NCI-H446 treated with DMSO at 0.1 percent for 48 hours (cell line): ENCODE measurements around the gene SLC25A13.
A peak's percentile ranks its signal among the peaks of the same experiment; 100 is the strongest.

ENCODE experiments used
- DNase-seq: peaks from one replicate; lab custom pipeline; 2025; lab: John Stamatoyannopoulos, UW

Gene SLC25A13

DNA sequence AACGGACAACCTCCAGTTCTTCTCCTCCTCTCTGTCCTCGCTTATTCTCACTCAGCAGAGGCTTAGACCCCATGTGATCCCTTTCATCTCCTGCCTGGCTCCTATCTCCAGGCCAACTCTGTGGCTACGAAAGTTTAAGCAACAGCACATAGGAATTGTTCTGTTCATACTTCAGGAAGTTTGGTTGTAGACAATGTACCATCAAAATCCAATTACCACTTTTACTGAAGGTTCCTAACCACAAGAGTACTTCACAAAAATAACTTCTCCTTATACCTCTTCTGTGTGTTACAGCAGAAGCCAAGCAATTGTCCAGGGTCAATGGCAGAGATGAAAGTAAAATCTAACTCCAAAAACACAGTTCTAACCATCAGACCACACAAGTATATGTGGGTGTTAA is 80.0 kb downstream of the SLC25A13 start:
- no peak for DNase-seq

DNA sequence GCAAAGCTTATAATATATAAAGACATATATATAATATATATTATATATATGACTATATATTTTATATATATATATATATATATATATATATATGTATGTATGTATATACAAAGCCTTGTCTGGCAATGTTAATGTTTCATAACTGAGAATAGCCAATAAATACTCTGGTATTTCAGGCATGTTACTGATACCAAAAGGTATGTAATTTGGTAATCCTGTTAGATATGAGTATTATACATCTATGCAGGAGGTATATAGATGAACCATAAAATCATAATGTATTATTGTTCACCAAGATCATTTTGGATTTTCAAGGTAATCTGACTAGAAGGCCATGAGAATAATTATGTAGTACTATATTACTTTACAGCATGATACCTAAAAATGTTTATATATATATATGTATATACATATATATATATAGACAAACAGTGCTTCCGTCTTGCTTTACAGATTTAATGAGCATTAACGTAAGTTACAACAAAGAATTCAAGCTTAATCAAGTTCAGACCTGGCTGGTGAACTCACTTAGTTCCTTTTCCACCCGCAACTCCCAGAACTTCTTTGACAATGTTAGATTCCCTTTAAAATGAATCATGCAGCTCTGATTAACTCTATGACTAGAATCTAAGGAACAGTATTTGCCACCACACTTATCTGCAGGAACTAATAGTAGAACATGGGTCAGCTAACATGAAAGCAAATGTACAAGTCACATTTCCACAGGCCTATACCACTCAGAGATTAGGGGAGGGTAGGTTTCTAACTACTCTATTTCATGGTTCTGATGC is 82.7 kb downstream of the SLC25A13 start:
- DNase-seq: no peak

DNA sequence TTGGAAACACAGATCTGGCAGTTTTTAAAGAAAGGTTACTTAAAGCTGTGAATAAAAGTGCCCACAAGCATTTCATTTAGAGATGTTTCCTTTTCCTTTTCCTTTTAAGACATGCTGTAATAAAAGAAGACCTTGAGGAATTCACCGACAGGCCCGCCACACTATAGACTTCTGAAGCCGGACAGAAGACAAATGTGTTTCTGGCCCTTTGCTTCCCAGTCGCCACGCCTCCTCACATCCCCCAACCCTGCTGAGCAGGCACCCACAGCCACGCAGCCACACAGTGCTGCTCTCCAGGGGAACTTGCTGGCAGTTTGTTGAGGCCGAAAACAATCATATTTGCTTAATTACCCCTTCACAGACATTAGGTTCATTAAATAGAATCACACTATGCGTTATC is 83.4 kb downstream of the SLC25A13 start:
- DNase-seq: no peak

DNA sequence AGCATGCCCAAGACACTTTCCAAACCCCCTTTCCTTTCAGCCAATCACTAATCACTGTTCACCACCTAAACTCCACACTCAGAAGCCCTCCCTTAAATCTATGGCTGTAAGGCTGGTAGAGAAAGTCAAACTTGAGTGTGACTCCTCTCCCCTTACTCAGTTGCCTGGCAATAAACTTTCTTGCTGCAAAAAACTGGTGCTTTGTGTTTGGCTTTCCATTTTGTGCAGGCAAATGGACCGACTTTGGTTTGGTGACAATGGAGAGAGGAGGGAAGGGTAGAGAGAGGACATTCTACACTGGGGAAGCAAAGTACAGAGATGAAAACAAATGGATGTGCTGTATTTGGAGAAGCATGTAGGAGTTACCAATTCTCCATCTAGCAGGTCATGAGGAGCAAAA is 84.9 kb downstream of the SLC25A13 start:
- DNase-seq: no peak

DNA sequence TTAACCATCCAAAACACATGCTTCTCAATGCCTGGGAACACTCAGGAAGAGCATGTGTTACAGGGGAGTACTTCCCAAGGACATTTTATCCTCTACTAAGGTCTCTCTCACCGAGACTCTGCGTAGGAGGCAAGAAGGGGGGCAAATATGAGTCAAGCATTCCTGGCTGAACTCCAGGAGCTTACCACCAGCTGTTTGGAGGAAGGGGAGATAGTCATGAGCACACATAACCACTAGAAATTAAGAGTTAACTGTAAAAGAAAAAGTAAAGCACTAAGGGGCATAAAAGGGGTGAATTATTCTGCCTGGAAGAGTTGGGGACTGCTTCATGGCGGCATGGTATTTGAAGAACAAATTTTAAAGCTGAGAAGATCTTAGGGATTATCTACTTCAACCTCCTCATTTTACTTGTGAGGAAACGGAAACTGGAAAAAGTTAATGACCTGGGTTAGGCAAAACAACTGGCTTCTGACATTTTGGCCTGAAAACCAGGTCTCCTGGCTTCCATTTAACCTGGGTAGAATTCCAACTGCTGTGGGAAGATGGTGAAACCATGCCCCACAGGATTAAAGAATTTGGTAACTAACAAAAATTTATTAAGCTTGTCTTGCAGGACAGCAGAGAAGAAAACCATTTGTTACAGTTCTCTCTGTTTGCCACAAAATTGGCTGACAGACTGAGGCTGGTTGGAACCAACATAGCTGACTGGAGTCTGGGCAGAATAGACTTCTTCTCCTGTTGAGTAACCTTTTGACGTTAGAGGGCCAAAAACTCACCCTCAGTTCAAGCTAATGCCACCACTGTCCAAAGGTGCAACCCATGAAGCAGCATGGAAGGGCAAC is 85.5 kb downstream of the SLC25A13 start:
- DNase-seq: peak; percentile 55

DNA sequence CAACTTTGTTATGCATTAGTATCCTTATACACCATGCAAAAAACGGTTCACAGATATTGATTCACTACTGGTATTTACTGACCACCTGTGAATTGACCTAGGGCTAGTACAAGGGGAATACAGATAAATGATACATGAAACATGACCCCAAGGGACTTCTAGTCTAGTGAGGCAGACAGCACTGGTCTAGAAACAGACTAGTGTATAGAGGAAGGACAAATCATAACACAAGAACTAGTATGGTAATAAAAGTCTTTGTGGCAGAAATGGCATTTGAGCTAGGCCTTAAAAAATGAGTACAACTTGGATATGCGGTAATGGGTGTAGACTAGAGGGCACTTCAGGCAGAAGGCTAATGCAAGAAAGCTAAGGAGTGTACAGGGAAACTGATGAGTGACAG is 86.6 kb downstream of the SLC25A13 start:
- DNase-seq: no peak

DNA sequence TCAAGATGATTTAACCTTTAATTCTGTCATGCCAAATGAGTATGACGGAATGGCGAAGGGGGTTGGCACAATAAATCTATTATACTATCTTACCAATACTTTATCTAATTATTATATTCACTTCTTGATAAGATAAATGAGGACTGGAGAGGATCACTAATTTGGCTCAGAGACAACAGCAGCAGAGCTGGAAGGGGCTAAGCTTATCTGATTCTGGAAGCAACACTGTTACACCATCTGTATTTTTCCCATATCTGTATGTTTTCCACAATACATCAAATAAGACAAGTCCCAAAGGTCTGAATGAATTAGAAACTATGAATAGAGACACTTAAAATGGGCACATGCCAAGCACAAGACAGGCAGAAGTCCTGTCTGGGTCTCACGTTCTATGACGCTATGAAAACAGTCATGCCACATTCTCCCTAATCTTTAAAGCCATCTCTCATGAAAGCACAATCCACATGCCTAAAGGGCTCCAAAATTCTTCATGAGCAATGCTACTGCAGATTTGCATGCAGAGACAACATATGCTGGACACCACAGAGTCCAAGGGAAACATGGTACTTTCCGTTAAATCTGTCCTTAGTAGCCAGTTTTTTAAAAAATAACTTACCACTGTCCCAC is 88.3 kb downstream of the SLC25A13 start:
- no peak for DNase-seq

DNA sequence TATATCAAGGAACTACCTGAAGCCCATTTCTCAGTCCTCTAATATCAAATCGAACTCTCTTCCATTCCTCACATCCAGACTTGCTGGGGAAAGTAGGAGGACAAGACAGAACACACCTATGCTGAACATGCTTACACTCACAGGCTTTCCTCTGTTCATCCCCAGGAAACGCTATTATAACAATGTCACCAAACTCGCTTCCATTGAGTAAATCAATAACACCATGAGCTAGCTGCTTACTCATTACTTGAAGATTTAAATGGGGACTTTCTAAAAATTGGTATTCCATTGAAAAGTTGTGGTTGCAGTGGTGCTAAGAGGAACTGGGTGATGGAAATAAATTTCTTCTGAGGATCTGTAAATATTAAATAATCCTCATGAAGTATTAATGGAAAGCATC is 88.8 kb downstream of the SLC25A13 start:
- no peak for DNase-seq

DNA sequence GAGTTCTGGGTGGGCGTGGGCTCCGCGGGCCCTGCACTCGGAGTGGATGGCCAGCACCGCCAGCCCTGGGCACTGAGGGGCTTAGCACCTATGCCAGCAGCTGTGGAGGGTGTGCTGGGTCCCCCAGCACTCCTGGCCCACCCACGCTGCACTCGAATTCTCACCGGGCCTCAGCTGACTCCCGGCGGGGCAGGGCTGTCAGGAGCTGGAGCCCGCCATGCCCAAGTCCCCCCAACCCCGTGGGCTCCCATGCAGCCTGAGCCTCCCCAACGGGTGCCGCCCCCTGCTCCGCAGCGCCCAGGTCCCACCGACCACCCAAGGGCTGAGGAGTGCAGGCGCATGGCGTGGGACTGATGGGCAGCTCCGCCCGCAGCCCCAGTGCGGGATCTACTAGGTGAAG is 93.1 kb downstream of the SLC25A13 start:
- DNase-seq: no peak

DNA sequence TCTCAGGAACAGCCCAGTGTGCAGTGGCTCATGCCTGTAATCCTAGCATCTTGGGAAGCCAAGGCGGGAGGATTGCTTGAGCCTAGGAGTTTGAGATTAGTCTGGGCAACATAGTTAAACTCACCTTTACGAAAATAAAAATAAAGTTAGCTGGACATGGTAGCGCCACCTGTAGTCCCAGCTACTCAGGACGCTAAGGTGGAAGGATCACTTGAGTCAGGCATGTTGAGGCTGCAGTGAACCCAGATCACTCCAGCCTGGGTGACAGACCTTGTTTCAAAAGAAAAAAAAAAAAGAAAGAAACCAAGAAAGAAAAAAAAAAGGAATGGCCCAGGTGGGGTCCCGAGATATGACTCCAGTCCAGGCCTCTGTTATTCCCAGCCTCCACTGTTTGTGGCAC is 96.6 kb downstream of the SLC25A13 start:
- DNase-seq: no peak

DNA sequence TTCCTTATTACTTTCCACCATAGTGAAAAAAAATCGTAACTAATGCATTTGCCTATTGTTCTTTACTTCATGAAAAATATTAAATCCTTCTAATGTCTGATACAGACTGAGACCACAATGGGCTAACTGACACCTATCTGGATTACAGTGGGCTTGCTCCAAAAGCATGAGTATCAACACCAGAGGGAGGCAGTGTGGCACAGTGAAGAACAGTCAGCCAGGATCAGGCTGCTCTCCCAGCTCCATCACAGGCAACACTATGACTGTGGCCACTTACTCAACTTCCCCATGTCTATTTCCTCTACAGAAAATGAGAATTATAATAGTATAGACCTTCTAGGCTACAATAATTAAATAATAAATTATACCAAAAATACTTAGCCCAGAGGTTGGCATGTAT is 97.2 kb downstream of the SLC25A13 start:
- no peak for DNase-seq

DNA sequence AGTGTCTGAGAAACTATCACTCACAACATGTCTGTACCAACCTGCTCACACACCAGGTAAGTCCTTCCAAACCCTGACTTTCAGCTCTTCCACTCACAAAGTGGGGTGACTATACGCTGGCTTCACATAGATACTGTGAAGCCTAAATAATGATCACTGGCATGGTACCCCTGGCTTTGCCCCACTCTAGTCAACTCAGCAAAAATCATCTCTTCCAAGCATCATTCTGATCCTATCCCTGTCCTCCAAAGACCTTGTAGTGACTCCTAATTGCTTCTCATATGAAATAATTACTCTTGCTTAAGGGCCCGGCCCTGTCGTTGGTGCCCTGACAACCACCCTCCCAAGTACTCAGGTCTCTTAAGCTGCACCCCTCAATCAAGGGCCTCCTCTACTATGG is 97.8 kb downstream of the SLC25A13 start:
- DNase-seq: no peak

DNA sequence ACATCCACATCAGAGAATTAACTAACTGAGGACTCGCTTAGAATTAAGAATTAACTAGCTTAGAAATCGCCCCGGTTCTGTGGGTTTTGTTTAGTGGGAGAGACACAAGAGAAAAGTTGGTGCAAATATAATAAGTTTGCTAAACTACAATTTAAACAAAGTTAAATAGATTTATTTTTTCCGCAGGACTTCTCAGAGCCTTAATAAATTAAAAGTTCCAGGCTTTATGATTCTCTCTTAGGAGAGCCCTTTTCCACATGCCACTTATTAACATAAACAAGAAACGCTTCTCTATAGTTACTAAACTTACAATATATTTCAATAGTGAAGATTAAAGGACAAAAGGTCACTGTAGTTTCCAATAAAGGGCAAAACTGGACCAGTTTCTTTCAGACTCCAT is 100.0 kb downstream of the SLC25A13 start:
- DNase-seq: no peak

DNA sequence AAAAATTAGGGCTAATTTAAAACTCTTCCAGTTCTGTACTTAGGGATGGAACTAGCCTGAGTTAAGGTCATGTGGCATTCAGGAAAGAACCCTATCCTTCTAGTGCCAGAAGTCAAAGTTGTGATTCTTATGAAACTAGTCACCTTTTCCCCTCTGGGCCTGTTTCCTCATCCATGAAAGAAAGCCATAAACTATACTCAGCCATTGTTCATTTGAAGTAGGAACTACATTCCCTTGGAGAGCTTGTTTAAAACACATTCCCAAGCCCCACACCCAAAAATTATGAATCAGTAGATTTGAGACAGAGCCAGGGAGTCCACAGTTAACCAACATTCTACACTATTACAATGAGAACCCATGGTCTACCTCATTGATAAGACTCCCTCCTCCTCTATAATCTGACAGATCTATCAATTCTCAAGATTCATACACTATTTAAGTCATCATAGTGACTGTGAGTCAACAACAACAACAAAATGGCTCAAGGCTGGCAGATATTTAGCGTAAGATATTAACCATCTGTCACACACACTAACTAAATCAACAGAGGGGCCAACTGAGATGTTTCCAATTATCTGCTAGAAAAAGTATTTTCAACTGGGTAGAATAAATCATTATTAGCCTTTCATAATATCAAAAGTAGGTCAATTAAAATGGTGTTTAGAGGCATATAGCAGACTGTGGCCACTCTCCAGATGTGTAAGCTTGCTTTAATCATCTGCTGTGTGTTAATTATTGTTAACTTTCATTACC is 102.3 kb downstream of the SLC25A13 start:
- peak; percentile 58 for DNase-seq

DNA sequence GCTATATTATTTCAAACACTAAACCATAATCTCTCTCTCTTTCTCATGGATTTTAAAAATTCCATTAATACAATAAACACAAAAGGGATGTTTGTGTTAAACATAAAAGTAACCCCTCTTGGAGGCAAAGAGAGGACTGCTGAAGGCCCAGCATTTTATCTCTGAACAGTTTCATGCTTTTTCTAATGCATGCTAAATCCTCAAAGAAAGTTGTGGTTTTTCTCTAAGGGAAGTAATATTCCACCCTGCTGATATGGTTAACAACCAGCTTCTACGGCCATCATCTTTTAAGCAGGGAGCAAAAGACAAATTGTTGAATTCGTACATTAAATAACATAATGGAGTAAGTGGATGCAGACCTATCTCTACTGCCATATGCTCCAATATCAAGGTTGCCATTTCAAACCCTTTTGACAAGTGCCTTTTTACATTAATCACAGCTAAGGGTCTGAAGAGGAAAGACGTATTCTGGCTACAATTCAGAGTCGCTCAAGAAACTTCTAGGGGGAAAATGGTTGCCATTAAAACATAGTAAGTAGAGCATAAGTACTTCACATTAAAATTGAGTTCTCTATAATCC is 103.1 kb downstream of the SLC25A13 start:
- DNase-seq: no peak

DNA sequence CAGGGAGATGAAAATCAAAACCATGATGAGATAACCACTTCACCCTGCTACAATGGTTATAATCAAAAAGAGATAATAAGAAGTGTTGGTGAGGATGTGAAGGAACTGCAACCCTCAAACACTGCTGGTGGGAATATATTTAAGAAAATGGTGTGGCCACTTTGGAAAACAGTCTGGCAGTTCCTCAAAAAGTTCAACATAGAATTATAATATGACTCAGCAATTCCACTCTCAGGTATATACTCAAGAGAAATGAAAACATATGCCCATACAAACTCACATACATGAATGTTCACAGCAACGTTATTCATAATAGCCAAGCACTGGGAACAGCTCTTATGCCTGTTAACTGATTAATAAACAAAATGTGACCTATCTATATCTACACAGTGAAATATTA is 104.8 kb downstream of the SLC25A13 start:
- no peak for DNase-seq

DNA sequence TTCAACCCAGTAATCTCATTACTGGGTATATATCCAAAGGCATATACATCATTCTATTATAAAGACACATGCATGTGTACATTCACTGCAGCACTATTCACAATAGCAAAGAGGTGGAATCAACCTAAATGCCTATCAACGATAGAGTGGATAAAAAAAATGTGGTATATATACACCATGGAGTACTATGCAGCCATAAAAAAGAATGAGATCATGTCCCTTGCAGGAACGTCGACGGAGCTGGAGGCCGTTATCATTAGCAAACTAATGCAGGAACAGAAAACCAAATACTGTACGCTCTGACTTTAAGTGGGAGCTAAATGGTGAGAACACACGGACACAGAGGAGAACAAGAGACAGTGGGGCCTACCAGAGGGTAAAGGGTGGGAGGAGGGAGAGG is 105.5 kb downstream of the SLC25A13 start:
- DNase-seq: no peak

DNA sequence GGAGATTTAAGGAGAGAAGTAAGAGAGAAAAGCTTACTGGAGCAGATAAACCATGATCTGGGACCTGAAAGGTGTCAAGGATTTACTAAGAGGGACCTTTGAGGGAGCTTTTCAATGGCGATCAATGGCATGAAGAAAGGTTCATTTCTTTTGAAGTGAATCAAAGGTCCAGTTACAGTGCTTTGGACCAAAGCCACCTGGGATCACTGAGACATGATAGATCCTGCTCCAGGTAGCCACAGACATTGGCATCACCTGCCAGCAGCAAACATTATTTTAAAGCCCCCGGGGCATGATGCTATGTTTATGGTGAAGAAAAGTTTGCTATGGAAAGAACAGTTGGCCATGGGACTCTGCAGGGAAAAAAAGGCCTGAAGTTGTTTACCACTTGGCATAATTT is 109.4 kb downstream of the SLC25A13 start:
- DNase-seq: no peak

DNA sequence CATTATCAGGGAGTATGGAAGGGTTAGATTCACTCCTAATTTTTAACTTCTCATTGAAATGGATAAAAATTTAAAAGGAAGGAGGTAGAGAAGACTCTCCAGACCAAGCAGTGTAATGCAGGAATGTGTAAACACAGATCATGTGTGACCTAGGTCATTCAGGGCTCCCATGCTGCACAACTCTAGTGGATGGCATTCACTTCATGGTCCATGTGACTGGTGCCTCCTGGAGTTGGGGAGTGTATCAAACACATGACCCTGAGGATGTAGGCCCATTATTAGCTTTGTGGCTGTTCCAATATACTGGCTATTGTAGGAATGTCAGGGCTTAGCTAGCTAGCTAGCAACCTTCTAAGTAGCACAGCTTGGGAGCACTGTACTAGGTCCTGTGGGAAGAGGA is 109.9 kb downstream of the SLC25A13 start:
- DNase-seq: no peak

DNA sequence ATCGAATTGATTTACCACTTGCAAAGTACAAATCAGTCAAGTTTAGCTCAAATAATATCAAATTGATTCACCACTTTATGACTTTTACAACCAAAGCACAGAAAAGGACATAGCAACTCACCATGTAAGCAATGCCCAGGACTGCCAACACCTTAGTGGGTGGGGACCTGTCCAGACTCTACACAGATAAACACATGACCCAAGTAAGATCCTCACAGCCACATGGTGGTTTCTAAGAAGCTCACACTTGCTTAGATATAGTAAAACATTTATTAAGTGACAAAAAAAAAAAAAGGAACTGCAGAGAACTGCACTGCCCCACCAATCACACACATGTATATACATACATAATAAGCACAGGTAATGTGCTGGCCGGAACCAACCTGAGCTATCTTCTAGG is 116.2 kb downstream of the SLC25A13 start:
- no peak for DNase-seq

DNA sequence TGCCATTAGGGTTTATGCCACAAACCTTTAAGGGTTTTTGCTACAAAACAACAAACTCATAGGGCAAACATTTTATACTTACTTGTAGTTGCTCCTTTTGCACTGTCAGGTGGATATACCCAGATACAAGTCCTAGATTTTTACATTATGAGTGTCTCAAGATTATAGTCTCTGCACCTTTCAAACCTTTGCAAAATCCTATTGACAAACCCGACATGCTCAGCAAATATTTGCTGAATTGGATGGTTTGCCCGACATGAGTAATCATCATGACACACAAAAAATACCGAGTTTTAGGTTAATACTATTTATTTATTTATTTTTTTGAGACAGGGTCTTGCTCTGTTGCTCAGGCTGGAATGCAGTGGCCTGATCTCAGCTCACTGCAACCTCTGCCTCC is 117.3 kb downstream of the SLC25A13 start:
- DNase-seq: no peak

DNA sequence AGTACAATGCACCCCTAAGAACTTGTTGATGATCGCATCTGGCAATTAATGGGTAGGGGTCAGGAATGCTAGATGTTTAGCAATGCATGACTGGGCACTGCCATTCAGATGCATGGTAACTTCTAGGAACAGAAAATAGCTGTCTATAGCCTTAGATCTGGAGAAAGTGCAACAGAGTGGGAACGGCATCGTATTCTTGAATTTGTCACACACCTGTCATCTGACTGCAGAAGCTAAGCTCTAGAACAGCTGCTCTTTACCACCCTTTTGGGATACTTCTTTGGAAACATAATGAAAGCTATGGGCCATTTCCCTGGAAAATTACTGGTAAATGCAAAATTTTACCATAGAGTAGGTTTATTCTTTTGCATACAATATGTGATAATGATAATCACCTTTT is 118.1 kb downstream of the SLC25A13 start:
- DNase-seq: no peak
